ENCODE data around the gene UNC119.

Gene UNC119

GRCh38 chr17:28538296-28538895 is 14.0 kb downstream of the UNC119 start:
- H3K9me3 ChIP-seq (ENCODE audit: insufficient read depth, low read depth, low read length), result no peaks in the 10 kb centered on the region
- 94% methylated on average over 14 of the region's 14 CpGs for WGBS
- H3K27me3 ChIP-seq (ENCODE audit: insufficient read depth, low read length), result no peaks in the 10 kb centered on the region
- H3K4me3 ChIP-seq (ENCODE audit: low read length), result no peak overlapping the region
- H3K36me3 ChIP-seq (ENCODE audit: insufficient read depth, low read length), result no peaks in the 10 kb centered on the region
- no peak overlapping the region for H3K9ac ChIP-seq (ENCODE audit: low read depth, low read length)
- H3K27ac ChIP-seq (ENCODE audit: low read depth, low read length), result no peak overlapping the region
- H3K4me1 ChIP-seq (ENCODE audit: insufficient read depth, low read length), result no peaks in the 10 kb centered on the region

GRCh38 chr17:28537219-28537610 is 15.2 kb downstream of the UNC119 start:
- H3K9me3 ChIP-seq (ENCODE audit: insufficient read depth, low read depth, low read length), result no peaks in the 10 kb centered on the region
- H3K36me3 ChIP-seq (ENCODE audit: insufficient read depth, low read length), result no peaks in the 10 kb centered on the region
- no peaks in the 10 kb centered on the region for H3K27me3 ChIP-seq (ENCODE audit: insufficient read depth, low read length)
- H3K4me1 ChIP-seq (ENCODE audit: insufficient read depth, low read length), result no peaks in the 10 kb centered on the region
- WGBS, result 91% methylated on average over 12 of the region's 12 CpGs
- no peak overlapping the region for H3K9ac ChIP-seq (ENCODE audit: low read depth, low read length)
- H3K4me3 ChIP-seq (ENCODE audit: low read length), result no peak overlapping the region
- no peak overlapping the region for H3K27ac ChIP-seq (ENCODE audit: low read depth, low read length)

GRCh38 chr17:28536532-28537218 is 15.7 kb downstream of the UNC119 start:
- WGBS, result 75% methylated on average over 9 of the region's 9 CpGs
- no peak overlapping the region for H3K9ac ChIP-seq (ENCODE audit: low read depth, low read length)

GRCh38 chr17:28534740-28535375 is 17.6 kb downstream of the UNC119 start:
- Histone ChIP-seq H3K4me3 (ENCODE audit: low read length) (no peak overlapping the region), H3K36me3 (ENCODE audit: insufficient read depth, low read length) (no peaks in the 10 kb centered on the region), H3K27ac (ENCODE audit: low read depth, low read length) (no peak overlapping the region), H3K27me3 (ENCODE audit: insufficient read depth, low read length) (no peaks in the 10 kb centered on the region), H3K9ac (ENCODE audit: low read depth, low read length) (no peak overlapping the region), H3K4me1 (ENCODE audit: insufficient read depth, low read length) (no peaks in the 10 kb centered on the region), H3K9me3 (ENCODE audit: insufficient read depth, low read depth, low read length) (no peaks in the 10 kb centered on the region)
- WGBS, result 92% methylated on average over 11 of the region's 11 CpGs

More at GRCh38 chr17:28536532-28537218, 15.7 kb downstream of the UNC119 start:
- Histone ChIP-seq H3K36me3 (ENCODE audit: insufficient read depth, low read length) (no peaks in the 10 kb centered on the region), H3K27me3 (ENCODE audit: insufficient read depth, low read length) (no peaks in the 10 kb centered on the region), H3K9me3 (ENCODE audit: insufficient read depth, low read depth, low read length) (no peaks in the 10 kb centered on the region), H3K4me3 (ENCODE audit: low read length) (no peak overlapping the region), H3K4me1 (ENCODE audit: insufficient read depth, low read length) (no peaks in the 10 kb centered on the region), H3K27ac (ENCODE audit: low read depth, low read length) (no peak overlapping the region)

GRCh38 chr17:28533091-28533807 is 19.2 kb downstream of the UNC119 start:
- no peaks in the 10 kb centered on the region for H3K9me3 ChIP-seq (ENCODE audit: insufficient read depth, low read depth, low read length)
- H3K4me3 ChIP-seq (ENCODE audit: low read length), result no peak overlapping the region
- no peak overlapping the region for H3K9ac ChIP-seq (ENCODE audit: low read depth, low read length)
- no peaks in the 10 kb centered on the region for H3K27me3 ChIP-seq (ENCODE audit: insufficient read depth, low read length)
- no peak overlapping the region for H3K27ac ChIP-seq (ENCODE audit: low read depth, low read length)
- H3K36me3 ChIP-seq (ENCODE audit: insufficient read depth, low read length), result no peaks in the 10 kb centered on the region
- H3K4me1 ChIP-seq (ENCODE audit: insufficient read depth, low read length), result no peaks in the 10 kb centered on the region
- WGBS, result 80% methylated on average over 16 of the region's 16 CpGs

GRCh38 chr17:28532050-28532960 is 20.1 kb downstream of the UNC119 start:
- Histone ChIP-seq H3K27me3 (ENCODE audit: insufficient read depth, low read length) (no peaks in the 10 kb centered on the region), H3K9ac (ENCODE audit: low read depth, low read length) (no peak overlapping the region), H3K27ac (ENCODE audit: low read depth, low read length) (no peak overlapping the region), H3K9me3 (ENCODE audit: insufficient read depth, low read depth, low read length) (no peaks in the 10 kb centered on the region), H3K4me3 (ENCODE audit: low read length) (no peak overlapping the region), H3K4me1 (ENCODE audit: insufficient read depth, low read length) (no peaks in the 10 kb centered on the region), H3K36me3 (ENCODE audit: insufficient read depth, low read length) (no peaks in the 10 kb centered on the region)
- WGBS, result 90% methylated on average over 5 of the region's 7 CpGs

- WGBS, result 78% methylated on average over 7 of the region's 7 CpGs
- Histone ChIP-seq H3K9me3 (ENCODE audit: insufficient read depth, low read depth, low read length) (no peaks in the 10 kb centered on the region), H3K27me3 (ENCODE audit: insufficient read depth, low read length) (no peaks in the 10 kb centered on the region), H3K9ac (ENCODE audit: low read depth, low read length) (no peak overlapping the region), H3K4me1 (ENCODE audit: insufficient read depth, low read length) (no peaks in the 10 kb centered on the region), H3K27ac (ENCODE audit: low read depth, low read length) (no peak overlapping the region), H3K4me3 (ENCODE audit: low read length) (no peak overlapping the region), H3K36me3 (ENCODE audit: insufficient read depth, low read length) (no peaks in the 10 kb centered on the region)
These were observed 21.5 kb downstream of the UNC119 start for GRCh38 chr17:28530926-28531325.

- Histone ChIP-seq H3K4me3 (ENCODE audit: low read length) (no peak overlapping the region), H3K36me3 (ENCODE audit: insufficient read depth, low read length) (no peaks in the 10 kb centered on the region), H3K9me3 (ENCODE audit: insufficient read depth, low read depth, low read length) (no peaks in the 10 kb centered on the region), H3K27me3 (ENCODE audit: insufficient read depth, low read length) (no peaks in the 10 kb centered on the region), H3K4me1 (ENCODE audit: insufficient read depth, low read length) (no peaks in the 10 kb centered on the region), H3K27ac (ENCODE audit: low read depth, low read length) (no peak overlapping the region), H3K9ac (ENCODE audit: low read depth, low read length) (no peak overlapping the region)
- 82% methylated on average over 4 of the region's 4 CpGs for WGBS
These were observed 22.2 kb downstream of the UNC119 start for GRCh38 chr17:28530250-28530649.

GRCh38 chr17:28529013-28529400 is 23.4 kb downstream of the UNC119 start:
- Histone ChIP-seq H3K9ac (ENCODE audit: low read depth, low read length) (no peak overlapping the region), H3K27ac (ENCODE audit: low read depth, low read length) (no peak overlapping the region), H3K4me3 (ENCODE audit: low read length) (no peak overlapping the region), H3K27me3 (ENCODE audit: insufficient read depth, low read length) (no peaks in the 10 kb centered on the region), H3K9me3 (ENCODE audit: insufficient read depth, low read depth, low read length) (no peaks in the 10 kb centered on the region), H3K4me1 (ENCODE audit: insufficient read depth, low read length) (no peaks in the 10 kb centered on the region), H3K36me3 (ENCODE audit: insufficient read depth, low read length) (no peaks in the 10 kb centered on the region)
- WGBS, result 96% methylated on average over 3 of the region's 3 CpGs

GRCh38 chr17:28528327-28529012 is 24.0 kb downstream of the UNC119 start:
- Histone ChIP-seq H3K9ac (ENCODE audit: low read depth, low read length) (no peak overlapping the region), H3K4me1 (ENCODE audit: insufficient read depth, low read length) (no peaks in the 10 kb centered on the region), H3K9me3 (ENCODE audit: insufficient read depth, low read depth, low read length) (no peaks in the 10 kb centered on the region), H3K4me3 (ENCODE audit: low read length) (no peak overlapping the region), H3K27ac (ENCODE audit: low read depth, low read length) (no peak overlapping the region), H3K36me3 (ENCODE audit: insufficient read depth, low read length) (no peaks in the 10 kb centered on the region), H3K27me3 (ENCODE audit: insufficient read depth, low read length) (no peaks in the 10 kb centered on the region)
- WGBS, result 70% methylated on average over 9 of the region's 9 CpGs

Measured in HUES64 (cell line).